Measurements from ENCODE around the gene NUMBL.

GRCh38 chr19:40721140-40721486 lies 30.7 kb upstream of the NUMBL start:
- TF ChIP-seq POLR2A (IDR thresholded peaks at IDR 0.05) (no peak), CTCF (IDR thresholded peaks at IDR 0.05 in 4 of 5, conservative IDR thresholded peaks at IDR 0.05 in 1 of 5) (no peak)

Data from gastrocnemius medialis (tissue), 4 donors.